Ovary (tissue), 9 donors: Measurements from ENCODE around the gene LCA5L. TPM values are rescaled to one million over a fixed set of nuclear protein-coding genes. Genes with fewer than 3 reads are reported as not detected.

Experiments
- DNase-seq, 5 donors: peaks; one replicate each; pipeline ENCODE4 v3.0.0-alpha.2; 2019 to 2020
- H3K27ac ChIP-seq, 2 donors: fragments of 200-600 bp; one replicate each; pipeline versions ENCODE4 v1.5.1 to v1.8.0; 2019 to 2022
- H3K27me3 ChIP-seq: fragments of 200-600 bp; one replicate; pipeline ENCODE4 v1.8.0; 2022
- H3K36me3 ChIP-seq: fragments of 200-600 bp; sonication (generic); one replicate; pipeline ENCODE4 v1.5.1; 2019
- H3K4me1 ChIP-seq: one replicate; pipeline ENCODE4 v1.8.1; 2013; ENCODE audit warnings: mild to moderate bottlenecking, moderate library complexity; ENCODE audit not compliant: insufficient read depth
- H3K4me3 ChIP-seq: fragments of 200-600 bp; sonication (generic); one replicate; pipeline ENCODE4 v1.5.1; 2017
- H3K9me3 ChIP-seq, 2 donors: fragments of 200-600 bp in 1 of 2; sonication (generic) in 1 of 2; one replicate each; pipeline versions ENCODE4 v1.5.1 to v1.8.1; 2013 to 2019; ENCODE audit warnings: mild to moderate bottlenecking in 1 of 2, moderate library complexity in 1 of 2
- EP300 ChIP-seq: sonication (generic); formaldehyde crosslinking; IDR thresholded peaks from one replicate; pipeline ENCODE4 v1.6.1; 2017; ENCODE audit warnings: antibody characterized with exemption
- POLR2A ChIP-seq: fragments of 450-650 bp; IDR thresholded peaks from one replicate; pipeline ENCODE4 v1.6.1; 2017; ENCODE audit warnings: antibody characterized with exemption, mild to moderate bottlenecking, moderate library complexity
- WGBS, 3 donors: extraction: QIAGEN DNeasy Blood & Tissue Kit in 1 of 3; methylation state at CpG; one replicate each; pipeline versions ENCODE4 v1.1.5 to v1.1.7; 2013 to 2017; 5-methylcytosine and 5-hydroxymethylcytosine counted together
- intact Hi-C, 4 donors: fragments of 100-400 bp; cut with DNase I; formaldehyde crosslinking; loops; one replicate each; pipeline versions ENCODE4 v1.11.0 to v1.15.1; 2022 to 2023
- microRNA-seq, 3 donors: library from miRNA; unstranded; fragments of <30 nt; microRNA quantifications; one replicate each; pipeline versions ENCODE4 to v1.2.0, GENCODE V29; 2019 to 2020
- polyA plus RNA-seq, 2 donors: library from polyadenylated mRNA; stranded (reverse); fragments of 200-250 nt in 1 of 2; fragments of 350-450 nt in 1 of 2; fragmentation: Illumina TruSeq in 1 of 2; extraction: RNeasy Lipid Tissue Mini Kit (QIAGEN cat#74804) in 1 of 2; gene quantifications; one replicate each; pipeline ENCODE4 v1.2.3, GENCODE V29; 2013 to 2014
- small RNA-seq: library from RNA; depleted of rRNA; stranded (forward); fragments of <200 nt; gene quantifications from one replicate; pipeline ENCODE3, GENCODE V24; 2016
- total RNA-seq, 7 donors: library from RNA; depleted of rRNA in 2 of 7; stranded (reverse); fragments of >200 nt in 2 of 7; fragmentation: NEBNext Ultra II Directional in 3 of 7; extraction: Animal tissue kit (Norgen Biotek cat#: 25700) in 3 of 7; gene quantifications; one replicate each; pipeline versions ENCODE4 v1.1.0 to v1.2.4, GENCODE V29; 2016 to 2023
- TF ChIP-seq, protein P1 (sequence below), 3 donors: fragments of 450-650 bp in 2 of 3; fragments of 200-600 bp in 1 of 3; IDR thresholded peaks; one replicate each; pipeline versions ENCODE4 v1.5.1 to v1.8.0; 2016 to 2022; ENCODE audit warnings: antibody characterized with exemption in 3 of 3, mild to moderate bottlenecking in 1 of 3
- donor health status: DM: no; HTN: no; CAD: no; lungs with moderate emphysema.
- donor health status: DM: no; HTN: no; CAD: no.
- donor health status: Bipolar disorder and iron deficiency.
- donor health status: DM: yes; HTN: yes; CAD: no.
- donor health status: DM: no; HTN: no; CAD: no.
- donor health status: DM: yes; HTN: yes; CAD: no.

The LCA5L gene
- total and polyA plus RNA-seq, 9 donors, result 0.76 to 11.8 (median 1.2) TPM

GRCh38 chr21:39362733-39363132, 82.8 kb downstream of the LCA5L start:
- no peaks in the 10 kb centered on the region for H3K27me3 ChIP-seq
- H3K36me3 ChIP-seq, result no peaks in the 10 kb centered on the region
- 85 to 94% (median 93%) methylated on average over 3 of the region's 3 CpGs for WGBS, 3 donors
- intact Hi-C loops, result no loop called here
- no peaks in the 10 kb centered on the region for H3K4me1 ChIP-seq
- TF ChIP-seq, protein P1, sequence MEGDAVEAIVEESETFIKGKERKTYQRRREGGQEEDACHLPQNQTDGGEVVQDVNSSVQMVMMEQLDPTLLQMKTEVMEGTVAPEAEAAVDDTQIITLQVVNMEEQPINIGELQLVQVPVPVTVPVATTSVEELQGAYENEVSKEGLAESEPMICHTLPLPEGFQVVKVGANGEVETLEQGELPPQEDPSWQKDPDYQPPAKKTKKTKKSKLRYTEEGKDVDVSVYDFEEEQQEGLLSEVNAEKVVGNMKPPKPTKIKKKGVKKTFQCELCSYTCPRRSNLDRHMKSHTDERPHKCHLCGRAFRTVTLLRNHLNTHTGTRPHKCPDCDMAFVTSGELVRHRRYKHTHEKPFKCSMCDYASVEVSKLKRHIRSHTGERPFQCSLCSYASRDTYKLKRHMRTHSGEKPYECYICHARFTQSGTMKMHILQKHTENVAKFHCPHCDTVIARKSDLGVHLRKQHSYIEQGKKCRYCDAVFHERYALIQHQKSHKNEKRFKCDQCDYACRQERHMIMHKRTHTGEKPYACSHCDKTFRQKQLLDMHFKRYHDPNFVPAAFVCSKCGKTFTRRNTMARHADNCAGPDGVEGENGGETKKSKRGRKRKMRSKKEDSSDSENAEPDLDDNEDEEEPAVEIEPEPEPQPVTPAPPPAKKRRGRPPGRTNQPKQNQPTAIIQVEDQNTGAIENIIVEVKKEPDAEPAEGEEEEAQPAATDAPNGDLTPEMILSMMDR (IDR thresholded peaks at IDR 0.05), result no peak
- TF ChIP-seq POLR2A (no peak), EP300 (no peak)
- DNase-seq, result no peak
- no peak overlapping the region for H3K4me3 ChIP-seq
- no peak overlapping the region for H3K27ac ChIP-seq
- no peaks in the 10 kb centered on the region for H3K9me3 ChIP-seq

GRCh38 chr21:39359382-39359781, 86.2 kb downstream of the LCA5L start:
- TF ChIP-seq EP300, result no peak
- TF ChIP-seq, protein P1 (IDR thresholded peaks at IDR 0.05), result no peak
- TF ChIP-seq POLR2A, result no peak
- Histone ChIP-seq H3K4me3 (no peak overlapping the region), H3K9me3 (no peaks in the 10 kb centered on the region), H3K36me3 (no peaks in the 10 kb centered on the region), H3K27me3 (no peaks in the 10 kb centered on the region), H3K27ac (no peak overlapping the region), H3K4me1 (no peaks in the 10 kb centered on the region)
- intact Hi-C loops, result no loop called here
- DNase-seq, result no peak
- 59 to 69% (median 67%) methylated on average over 4 of the region's 4 CpGs for WGBS, 3 donors

Small RNA genes within 50 kb of the gene (microRNA-seq; reads per million reads assigned to microRNA genes)
- 0 to 0.47 (median 0.38) reads per million in 3 donors for gene MIR6508

Small RNA genes within 50 kb of the gene (small RNA-seq; reads per million reads assigned to genes)
- gene MIR6508, result not detected

Other genes starting within 250 kb of the LCA5L start
- 10 to 100 TPM; 43.5 to 73.0 (median 51.2) TPM for gene BRWD1, start 132.1 kb downstream of the LCA5L start, total RNA-seq
- 10 to 100 TPM; 15.7 to 25.0 TPM for gene BRWD1, start 132.1 kb downstream of the LCA5L start, polyA plus RNA-seq
- 100 to 1,000 TPM in 6 of 7 donors, 10 to 100 TPM in 1; 70.2 to 209 (median 145) TPM for gene HMGN1, start 96.7 kb downstream of the LCA5L start, total RNA-seq
- 100 to 1,000 TPM; 105 to 201 TPM for gene HMGN1, start 96.7 kb downstream of the LCA5L start, polyA plus RNA-seq
- 1 to 10 TPM; 1.1 to 4.6 (median 2.9) TPM for gene SH3BGR, start 6.2 kb upstream of the LCA5L start, total RNA-seq
- 10 to 100 TPM in 1 of 2 donors, 1 to 10 TPM in 1; 3.0 to 16.2 TPM for gene SH3BGR, start 6.2 kb upstream of the LCA5L start, polyA plus RNA-seq
- 1 to 10 TPM in 2 of 7 donors, under 1 TPM in 5; 0.18 to 1.8 (median 0.73) TPM for gene B3GALT5, start 167.2 kb upstream of the LCA5L start, total RNA-seq
- gene B3GALT5, start 167.2 kb upstream of the LCA5L start, polyA plus RNA-seq, result under 1 TPM; 0.12 to 0.23 TPM